HAP-1 (cell line): ENCODE results near the gene SMC1B.
"Not testable (repeated sequence)": the region's sequence is repeated elsewhere in the genome, so short reads cannot be mapped to it uniquely, and the experiment has no call there.

Experiments
- DNase-seq, 2 experiments: peaks; one replicate each; pipeline ENCODE4 v3.0.0-alpha.2; 2016 to 2020; ENCODE audit warnings: low spot score in 2 of 2
- H3K27me3 ChIP-seq: fragments of 250-450 bp; sonication (Bioruptor Pico); 2 replicates; pipeline ENCODE4 v1.5.1; 2020; ENCODE audit warnings: low read depth, mild to moderate bottlenecking, moderate library complexity
- H3K36me3 ChIP-seq: fragments of 250-450 bp; sonication (Bioruptor Pico); replicated peaks from 2 replicates; pipeline ENCODE4 v1.5.1; 2020; ENCODE audit warnings: mild to moderate bottlenecking
- H3K4me1 ChIP-seq: fragments of 250-450 bp; sonication (Bioruptor Pico); 2 replicates; pipeline ENCODE4 v1.5.1; 2020; ENCODE audit warnings: mild to moderate bottlenecking
- H3K4me3 ChIP-seq: fragments of 250-450 bp; sonication (Bioruptor Pico); 2 replicates; pipeline ENCODE4 v1.5.1; 2020; ENCODE audit warnings: mild to moderate bottlenecking, moderate library complexity
- H3K9me3 ChIP-seq: fragments of 250-450 bp; sonication (Bioruptor Pico); 2 replicates; pipeline ENCODE4 v1.5.1; 2020; ENCODE audit warnings: mild to moderate bottlenecking, moderate library complexity
- in situ Hi-C: fragments of 300-500 bp; cut with MboI; formaldehyde crosslinking; loops from 3 replicates; pipeline ENCODE4 v1.14.3; 2020; ENCODE audit warnings: low sequenced_read_pairs, inconsistent platforms, mixed read lengths

SMC1B gene

GRCh38 chr22:45340323-45340722, 73.1 kb downstream of the SMC1B start:
- Histone ChIP-seq H3K9me3 (no peaks in the 10 kb centered on the region), H3K36me3 (peaks cover 25% of the 10 kb centered on the region), H3K4me3 (no peak overlapping the region), H3K27me3 (no peaks in the 10 kb centered on the region), H3K4me1 (no peaks in the 10 kb centered on the region)
- DNase-seq: no peak
- in situ Hi-C loops: no loop called here

- in situ Hi-C loops: no loop called here
- H3K4me1 ChIP-seq: no peaks in the 10 kb centered on the region
- H3K4me3 ChIP-seq: no peak overlapping the region
- H3K36me3 ChIP-seq: peaks cover 37% of the 10 kb centered on the region
- no peaks in the 10 kb centered on the region for H3K27me3 ChIP-seq
- DNase-seq: no peak
- H3K9me3 ChIP-seq: no peaks in the 10 kb centered on the region
Measured at GRCh38 chr22:45338795-45339194, 74.6 kb downstream of the SMC1B start.

- no peak for DNase-seq
- no peaks in the 10 kb centered on the region for H3K4me1 ChIP-seq
- in situ Hi-C loops: no loop called here
Measured at GRCh38 chr22:45337536-45337935, 75.9 kb downstream of the SMC1B start.

GRCh38 chr22:45336971-45337431, 76.4 kb downstream of the SMC1B start:
- H3K36me3 ChIP-seq: peaks cover 38% of the 10 kb centered on the region
- H3K4me3 ChIP-seq: no peak overlapping the region
- no peaks in the 10 kb centered on the region for H3K27me3 ChIP-seq
- H3K9me3 ChIP-seq: no peaks in the 10 kb centered on the region
- no peaks in the 10 kb centered on the region for H3K4me1 ChIP-seq
- in situ Hi-C loops: no loop called here
- DNase-seq: no peak

More at GRCh38 chr22:45337536-45337935, 75.9 kb downstream of the SMC1B start:
- H3K9me3 ChIP-seq: no peaks in the 10 kb centered on the region
- H3K27me3 ChIP-seq: no peaks in the 10 kb centered on the region
- no peak overlapping the region for H3K4me3 ChIP-seq
- peaks cover 38% of the 10 kb centered on the region for H3K36me3 ChIP-seq

GRCh38 chr22:45335854-45336522, 77.4 kb downstream of the SMC1B start:
- Histone ChIP-seq H3K9me3 (no peaks in the 10 kb centered on the region), H3K27me3 (no peaks in the 10 kb centered on the region), H3K4me1 (no peaks in the 10 kb centered on the region), H3K4me3 (no peak overlapping the region), H3K36me3 (peaks cover 34% of the 10 kb centered on the region)
- no peak for DNase-seq
- in situ Hi-C loops: no loop called here

GRCh38 chr22:45335021-45335818, 78.2 kb downstream of the SMC1B start:
- no peaks in the 10 kb centered on the region for H3K27me3 ChIP-seq
- DNase-seq: no peak
- no peak overlapping the region for H3K4me3 ChIP-seq
- H3K9me3 ChIP-seq: no peaks in the 10 kb centered on the region
- H3K36me3 ChIP-seq: peaks cover 33% of the 10 kb centered on the region
- in situ Hi-C loops: no loop called here
- H3K4me1 ChIP-seq: no peaks in the 10 kb centered on the region

GRCh38 chr22:45334528-45334927, 78.9 kb downstream of the SMC1B start:
- H3K36me3 ChIP-seq: peaks cover 26% of the 10 kb centered on the region
- H3K4me1 ChIP-seq: no peaks in the 10 kb centered on the region
- H3K9me3 ChIP-seq: no peaks in the 10 kb centered on the region
- no peak overlapping the region for H3K4me3 ChIP-seq
- in situ Hi-C loops: no loop called here
- DNase-seq: no peak
- H3K27me3 ChIP-seq: no peaks in the 10 kb centered on the region

- H3K27me3 ChIP-seq: no peaks in the 10 kb centered on the region
- DNase-seq: no peak
- H3K36me3 ChIP-seq: peaks cover 21% of the 10 kb centered on the region
- no peaks in the 10 kb centered on the region for H3K4me1 ChIP-seq
- no peaks in the 10 kb centered on the region for H3K9me3 ChIP-seq
- in situ Hi-C loops: no loop called here
- no peak overlapping the region for H3K4me3 ChIP-seq
Measured at GRCh38 chr22:45334068-45334467, 79.3 kb downstream of the SMC1B start.

- H3K36me3 ChIP-seq: peaks cover 27% of the 10 kb centered on the region
- H3K27me3 ChIP-seq: no peaks in the 10 kb centered on the region
- DNase-seq: no peak
- in situ Hi-C loops: no loop called here
- no peak overlapping the region for H3K4me3 ChIP-seq
- H3K9me3 ChIP-seq: no peaks in the 10 kb centered on the region
- no peaks in the 10 kb centered on the region for H3K4me1 ChIP-seq
Measured at GRCh38 chr22:45332001-45332400, 81.4 kb downstream of the SMC1B start.

- H3K36me3 ChIP-seq: peaks cover 27% of the 10 kb centered on the region
Measured at GRCh38 chr22:45331486-45331885, 81.9 kb downstream of the SMC1B start.

GRCh38 chr22:45330548-45330947, 82.9 kb downstream of the SMC1B start:
- Histone ChIP-seq H3K4me3 (no peak overlapping the region), H3K36me3 (peaks cover 27% of the 10 kb centered on the region), H3K27me3 (no peaks in the 10 kb centered on the region), H3K9me3 (no peaks in the 10 kb centered on the region), H3K4me1 (no peaks in the 10 kb centered on the region)
- in situ Hi-C loops: no loop called here
- no peak for DNase-seq

More at GRCh38 chr22:45331486-45331885, 81.9 kb downstream of the SMC1B start:
- Histone ChIP-seq H3K4me3 (no peak overlapping the region), H3K4me1 (no peaks in the 10 kb centered on the region), H3K27me3 (no peaks in the 10 kb centered on the region), H3K9me3 (no peaks in the 10 kb centered on the region)
- no peak for DNase-seq
- in situ Hi-C loops: no loop called here

GRCh38 chr22:45329530-45329936, 83.9 kb downstream of the SMC1B start:
- DNase-seq: no peak
- in situ Hi-C loops: no loop called here
- peaks cover 19% of the 10 kb centered on the region for H3K36me3 ChIP-seq

GRCh38 chr22:45328822-45329529, 84.4 kb downstream of the SMC1B start:
- no peak overlapping the region for H3K4me3 ChIP-seq
- in situ Hi-C loops: no loop called here
- H3K36me3 ChIP-seq: peaks cover 19% of the 10 kb centered on the region
- no peaks in the 10 kb centered on the region for H3K4me1 ChIP-seq
- H3K27me3 ChIP-seq: no peaks in the 10 kb centered on the region
- H3K9me3 ChIP-seq: no peaks in the 10 kb centered on the region
- no peak for DNase-seq

More at GRCh38 chr22:45329530-45329936, 83.9 kb downstream of the SMC1B start:
- H3K9me3 ChIP-seq: no peaks in the 10 kb centered on the region
- H3K27me3 ChIP-seq: no peaks in the 10 kb centered on the region
- no peaks in the 10 kb centered on the region for H3K4me1 ChIP-seq
- no peak overlapping the region for H3K4me3 ChIP-seq

- H3K9me3 ChIP-seq, H3K4me3 ChIP-seq, in situ Hi-C loops, DNase-seq, H3K4me1 ChIP-seq, H3K27me3 ChIP-seq: not testable (repeated sequence)
- peaks cover 23% of the 10 kb centered on the region for H3K36me3 ChIP-seq
Measured at GRCh38 chr22:45328261-45328660, 85.1 kb downstream of the SMC1B start.
